Prostate gland (tissue), 2 donors: ENCODE data around the gene FARS2. TPM values are rescaled to one million over a fixed set of nuclear protein-coding genes. Genes with fewer than 3 reads are reported as not detected.

Experiments
- DNase-seq: peaks from one replicate; pipeline ENCODE4 v3.0.0-alpha.2; 2019; ENCODE audit warnings: low spot score
- H3K27ac ChIP-seq, 2 donors: fragments of 200-600 bp; sonication (generic); 2 replicates each; pipeline ENCODE4 v1.5.1; 2017 to 2019
- H3K27me3 ChIP-seq: fragments of 200-600 bp; sonication (generic); replicated peaks from 2 replicates; pipeline ENCODE4 v1.5.1; 2019; ENCODE audit not compliant: insufficient read depth
- H3K36me3 ChIP-seq, 2 donors: fragments of 200-600 bp; sonication (generic); 1 replicate in 1 of 2; 2 replicates in 1 of 2; pipeline versions ENCODE4 v1.5.1 to v1.8.1; 2017 to 2019
- H3K4me1 ChIP-seq: fragments of 200-600 bp; sonication (generic); replicated peaks from 2 replicates; pipeline ENCODE4 v1.5.1; 2019
- H3K4me3 ChIP-seq, 2 donors: fragments of 200-600 bp; sonication (generic); 2 replicates each; pipeline ENCODE4 v1.5.1; 2017 to 2019
- H3K9me3 ChIP-seq: fragments of 200-600 bp; sonication (generic); 2 replicates; pipeline ENCODE4 v1.5.1; 2017
- CTCF ChIP-seq, 4 experiments: fragments of 200-600 bp in 2 of 4; fragments of 450-650 bp in 2 of 4; sonication (generic) in 2 of 4; IDR thresholded peaks; 1 replicate in 3 of 4; 2 replicates in 1 of 4; pipeline ENCODE4 v1.5.1; 2016 to 2019; ENCODE audit warnings: antibody characterized with exemption in 4 of 4, mild to moderate bottlenecking in 2 of 4, moderate library complexity in 2 of 4
- POLR2A ChIP-seq: fragments of 450-650 bp; IDR thresholded peaks from one replicate; pipeline ENCODE4 v1.6.1; 2016; ENCODE audit warnings: antibody characterized with exemption, mild to moderate bottlenecking
- POLR2AphosphoS5 ChIP-seq: sonication (generic); formaldehyde crosslinking; IDR thresholded peaks from one replicate; pipeline ENCODE4 v1.6.1; 2017; ENCODE audit warnings: antibody characterized with exemption
- WGBS: methylation state at CpG from one replicate; pipeline ENCODE4 v1.1.5; 2018; 5-methylcytosine and 5-hydroxymethylcytosine counted together
- intact Hi-C: fragments of 100-400 bp; cut with DNase I; formaldehyde crosslinking; loops from one replicate; pipeline ENCODE4 v1.14.2; 2022
- total RNA-seq, 2 donors: library from RNA; depleted of rRNA; stranded (reverse); fragments of >200 nt; gene quantifications; one replicate each; pipeline ENCODE4 v1.1.0, GENCODE V29; 2016

FARS2 gene
- total RNA-seq, 2 donors from 2014 or later, result 11.6 to 19.5 TPM

- Histone ChIP-seq H3K36me3 (no peaks in the 10 kb centered on the region), H3K27ac (no peak overlapping the region), H3K9me3 (no peaks in the 10 kb centered on the region), H3K4me3 (no peak overlapping the region), H3K4me1 (no peaks in the 10 kb centered on the region), H3K27me3 (no peaks in the 10 kb centered on the region)
- intact Hi-C loops, result no loop called here
- TF ChIP-seq CTCF (IDR thresholded peaks at IDR 0.05), result no peak
- TF ChIP-seq POLR2AphosphoS5, result no peak
- TF ChIP-seq POLR2A, result no peak
- WGBS, result 90% methylated on average over 3 of the region's 3 CpGs
- DNase-seq, result no peak
Observed at GRCh38 chr6:5482619-5483018, 221.3 kb downstream of the FARS2 start.

GRCh38 chr6:5484692-5485091 is 223.4 kb downstream of the FARS2 start:
- no peak for TF ChIP-seq POLR2A
- no peak for TF ChIP-seq CTCF (IDR thresholded peaks at IDR 0.05)
- TF ChIP-seq POLR2AphosphoS5, result no peak
- H3K4me1 ChIP-seq, result no peaks in the 10 kb centered on the region
- 93% methylated on average over 3 of the region's 3 CpGs for WGBS
- no peak overlapping the region for H3K4me3 ChIP-seq
- no peak for DNase-seq
- H3K27me3 ChIP-seq, result no peaks in the 10 kb centered on the region
- H3K36me3 ChIP-seq, result no peaks in the 10 kb centered on the region
- no peak overlapping the region for H3K27ac ChIP-seq
- no peaks in the 10 kb centered on the region for H3K9me3 ChIP-seq
- intact Hi-C loops, result no loop called here

GRCh38 chr6:5486214-5486613 is 224.9 kb downstream of the FARS2 start:
- Histone ChIP-seq H3K9me3 (no peaks in the 10 kb centered on the region), H3K4me1 (no peaks in the 10 kb centered on the region), H3K27ac (no peak overlapping the region), H3K36me3 (no peaks in the 10 kb centered on the region), H3K27me3 (no peaks in the 10 kb centered on the region), H3K4me3 (no peak overlapping the region)
- TF ChIP-seq POLR2A (no peak), CTCF (IDR thresholded peaks at IDR 0.05) (no peak), POLR2AphosphoS5 (no peak)
- no peak for DNase-seq
- 52% methylated on average over 2 of the region's 2 CpGs for WGBS
- intact Hi-C loops, result no loop called here

GRCh38 chr6:5490501-5491069 is 229.3 kb downstream of the FARS2 start:
- Histone ChIP-seq H3K9me3 (no peaks in the 10 kb centered on the region), H3K27ac (no peak overlapping the region), H3K27me3 (no peaks in the 10 kb centered on the region), H3K4me3 (no peak overlapping the region), H3K36me3 (no peaks in the 10 kb centered on the region), H3K4me1 (no peaks in the 10 kb centered on the region)
- WGBS, result 76% methylated on average over 1 of the region's 1 CpG
- intact Hi-C loops, result no loop called here
- no peak for DNase-seq
- no peak for TF ChIP-seq CTCF (IDR thresholded peaks at IDR 0.05)
- TF ChIP-seq POLR2A, result no peak
- no peak for TF ChIP-seq POLR2AphosphoS5

GRCh38 chr6:5492356-5492755 is 231.0 kb downstream of the FARS2 start:
- intact Hi-C loops, result no loop called here
- H3K27ac ChIP-seq, result no peak overlapping the region
- TF ChIP-seq POLR2A (no peak), CTCF (IDR thresholded peaks at IDR 0.05) (no peak), POLR2AphosphoS5 (no peak)
- H3K27me3 ChIP-seq, result no peaks in the 10 kb centered on the region
- WGBS, result 73% methylated on average over 2 of the region's 2 CpGs
- DNase-seq, result no peak
- no peak overlapping the region for H3K4me3 ChIP-seq
- no peaks in the 10 kb centered on the region for H3K36me3 ChIP-seq
- H3K9me3 ChIP-seq, result no peaks in the 10 kb centered on the region
- no peaks in the 10 kb centered on the region for H3K4me1 ChIP-seq
